Measurements from ENCODE around the gene ZDHHC4. TPM values are rescaled to one million over a fixed set of nuclear protein-coding genes. Genes with fewer than 3 reads are reported as not detected.

The ZDHHC4 gene
- 66.9 to 75.3 TPM (median 67.9 TPM) in 3 replicates for total RNA-seq

GRCh38 chr7:6577369-6578113 is at the start of gene ZDHHC4:
ZDHHC4 (plus strand) TSS chr7:6577454; CDS start chr7:6580562, 3,108 bp downstream.
- H3K27me3 Mint-ChIP-seq (ENCODE audit: low read depth) = peaks cover 3% of the 10 kb centered on the region
- TF ChIP-seq, protein P1, sequence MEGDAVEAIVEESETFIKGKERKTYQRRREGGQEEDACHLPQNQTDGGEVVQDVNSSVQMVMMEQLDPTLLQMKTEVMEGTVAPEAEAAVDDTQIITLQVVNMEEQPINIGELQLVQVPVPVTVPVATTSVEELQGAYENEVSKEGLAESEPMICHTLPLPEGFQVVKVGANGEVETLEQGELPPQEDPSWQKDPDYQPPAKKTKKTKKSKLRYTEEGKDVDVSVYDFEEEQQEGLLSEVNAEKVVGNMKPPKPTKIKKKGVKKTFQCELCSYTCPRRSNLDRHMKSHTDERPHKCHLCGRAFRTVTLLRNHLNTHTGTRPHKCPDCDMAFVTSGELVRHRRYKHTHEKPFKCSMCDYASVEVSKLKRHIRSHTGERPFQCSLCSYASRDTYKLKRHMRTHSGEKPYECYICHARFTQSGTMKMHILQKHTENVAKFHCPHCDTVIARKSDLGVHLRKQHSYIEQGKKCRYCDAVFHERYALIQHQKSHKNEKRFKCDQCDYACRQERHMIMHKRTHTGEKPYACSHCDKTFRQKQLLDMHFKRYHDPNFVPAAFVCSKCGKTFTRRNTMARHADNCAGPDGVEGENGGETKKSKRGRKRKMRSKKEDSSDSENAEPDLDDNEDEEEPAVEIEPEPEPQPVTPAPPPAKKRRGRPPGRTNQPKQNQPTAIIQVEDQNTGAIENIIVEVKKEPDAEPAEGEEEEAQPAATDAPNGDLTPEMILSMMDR (IDR thresholded peaks at IDR 0.05; ENCODE audit: unreplicated experiment) = no peak
- peak within 1 kb of the TSS; percentile 97 for H3K27ac Mint-ChIP-seq
- peaks cover 23% of the 10 kb centered on the region for H3K36me3 Mint-ChIP-seq
- H3K4me3 Mint-ChIP-seq = peak within 1 kb of the TSS; percentile 89
- H3K9me3 Mint-ChIP-seq = no peaks in the 10 kb centered on the region
- DNase-seq (ENCODE audit: low spot score in 2 of 2, unreplicated experiment in 2 of 2) = peak; percentile 74 to 86
- peaks cover 5% of the 10 kb centered on the region for H3K4me1 Mint-ChIP-seq

DNA sequence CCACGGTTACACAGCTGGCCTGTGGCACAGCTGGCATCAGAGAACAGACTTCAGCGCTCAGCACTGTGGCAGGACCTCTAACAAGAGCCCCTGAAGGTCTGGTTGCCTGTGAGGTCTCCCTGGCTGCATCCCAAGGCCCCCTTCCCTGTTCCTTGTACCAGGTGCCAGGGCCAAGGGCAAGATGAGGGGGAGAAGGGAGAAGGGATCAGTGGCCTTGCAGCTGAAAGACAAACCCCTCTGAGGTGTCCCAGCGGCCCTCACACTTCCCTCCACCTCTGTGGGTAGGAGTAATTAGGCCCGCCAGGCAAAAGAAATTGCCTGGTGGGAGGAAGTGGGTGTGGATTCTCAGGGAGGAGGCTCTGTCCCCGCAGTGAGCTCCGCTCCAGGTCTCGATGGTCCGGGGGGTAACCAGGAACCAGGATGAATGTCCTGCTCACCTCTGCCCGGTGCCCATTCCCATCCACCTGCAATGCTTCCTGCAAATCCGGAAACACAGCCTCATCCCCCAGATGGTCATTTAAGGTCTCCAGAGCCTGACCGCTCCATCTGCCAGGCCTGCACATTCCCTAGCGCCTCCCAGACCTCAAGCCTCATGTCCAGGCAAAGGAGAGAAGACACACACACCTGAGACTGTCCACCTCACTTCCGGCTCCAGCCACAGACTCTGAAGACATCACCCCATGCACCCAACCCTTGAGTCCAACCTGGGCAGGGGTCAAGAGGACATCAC is 48.7 kb upstream of the ZDHHC4 start:
- Mint-ChIP-seq H3K9me3 (no peaks in the 10 kb centered on the region), H3K4me1 (peaks cover 8% of the 10 kb centered on the region), H3K36me3 (no peaks in the 10 kb centered on the region), H3K27me3 (ENCODE audit: low read depth) (peaks cover 86% of the 10 kb centered on the region), H3K27ac (no peak overlapping the region), H3K4me3 (no peak overlapping the region)
- TF ChIP-seq, protein P1 (IDR thresholded peaks at IDR 0.05; ENCODE audit: unreplicated experiment) = no peak
- DNase-seq (ENCODE audit: low spot score in 2 of 2, unreplicated experiment in 2 of 2) = no peak

DNA sequence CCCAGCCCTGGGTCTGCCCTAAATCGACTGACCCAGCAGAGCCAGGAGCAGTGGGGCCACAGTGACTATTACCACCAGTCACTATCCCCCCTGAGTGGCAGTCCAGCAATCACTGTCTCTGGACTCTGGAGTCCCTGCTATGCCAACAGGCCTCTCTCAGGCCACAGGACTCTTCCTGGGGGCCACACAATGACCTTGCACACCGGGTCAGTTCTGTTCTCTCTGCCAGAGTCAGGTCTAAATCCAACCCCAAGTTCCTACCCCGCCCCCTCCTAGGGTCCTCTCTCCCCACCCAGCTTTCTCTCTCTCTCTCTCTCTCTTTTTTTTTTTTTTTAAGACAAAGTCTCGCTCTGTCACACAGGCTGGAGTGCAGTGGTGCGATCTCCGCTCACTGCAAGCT is 47.6 kb upstream of the ZDHHC4 start:
- no peaks in the 10 kb centered on the region for H3K9me3 Mint-ChIP-seq
- TF ChIP-seq, protein P1 (IDR thresholded peaks at IDR 0.05; ENCODE audit: unreplicated experiment) = no peak
- no peak overlapping the region for H3K4me3 Mint-ChIP-seq
- no peaks in the 10 kb centered on the region for H3K36me3 Mint-ChIP-seq
- no peak overlapping the region for H3K27ac Mint-ChIP-seq
- H3K27me3 Mint-ChIP-seq (ENCODE audit: low read depth) = peaks cover 86% of the 10 kb centered on the region
- no peak for DNase-seq (ENCODE audit: low spot score in 2 of 2, unreplicated experiment in 2 of 2)
- H3K4me1 Mint-ChIP-seq = peaks cover 8% of the 10 kb centered on the region

DNA sequence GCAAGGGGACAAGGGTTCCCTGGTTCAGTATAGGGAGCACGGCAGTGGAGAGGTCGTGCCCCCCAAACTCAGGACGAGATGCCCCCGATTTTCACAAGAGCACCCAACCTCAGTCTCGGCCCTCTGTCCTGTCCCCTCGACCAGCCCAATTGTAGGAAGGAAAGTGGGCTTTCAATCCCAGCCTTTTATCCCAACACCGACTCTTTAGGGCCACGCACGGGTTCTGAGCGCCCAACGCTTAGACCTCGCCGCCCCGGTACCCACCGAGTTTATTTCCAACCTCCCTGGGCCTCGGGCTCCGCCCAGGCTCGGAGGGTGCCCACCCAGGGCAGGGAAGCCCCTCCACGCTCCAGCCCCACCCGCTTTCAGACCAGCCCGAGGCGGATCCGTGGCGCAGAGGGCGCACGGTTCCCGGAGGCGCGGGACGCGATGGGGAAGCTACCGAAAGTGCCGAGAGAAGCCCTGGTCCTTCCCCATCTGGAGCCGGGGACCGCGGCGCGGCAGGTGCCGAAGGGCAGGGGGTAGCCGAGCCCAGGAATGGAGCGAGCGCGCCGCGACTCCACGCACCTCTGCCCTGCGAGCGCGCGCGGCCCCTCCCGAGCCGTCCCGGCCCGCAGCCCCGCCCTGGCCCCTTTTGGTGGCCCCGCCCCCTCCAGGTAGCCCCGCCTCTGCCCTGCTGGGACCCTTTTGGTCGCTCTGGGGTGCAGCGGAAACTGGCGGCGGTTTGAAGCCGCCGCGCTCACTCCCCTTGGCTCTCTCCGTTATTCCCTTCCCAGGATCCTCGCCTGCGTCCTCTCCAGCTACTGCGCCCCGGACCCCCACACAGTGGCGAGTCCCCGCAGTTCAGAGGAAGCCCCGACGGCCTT is 46.4 kb upstream of the ZDHHC4 start:
- Mint-ChIP-seq H3K9me3 (no peaks in the 10 kb centered on the region), H3K27me3 (ENCODE audit: low read depth) (peaks cover 92% of the 10 kb centered on the region), H3K4me1 (peaks cover 8% of the 10 kb centered on the region), H3K36me3 (no peaks in the 10 kb centered on the region), H3K27ac (no peak overlapping the region), H3K4me3 (peak overlapping the region; percentile 59)
- TF ChIP-seq, protein P1 (IDR thresholded peaks at IDR 0.05; ENCODE audit: unreplicated experiment) = no peak
- no peak for DNase-seq (ENCODE audit: low spot score in 2 of 2, unreplicated experiment in 2 of 2)

DNA sequence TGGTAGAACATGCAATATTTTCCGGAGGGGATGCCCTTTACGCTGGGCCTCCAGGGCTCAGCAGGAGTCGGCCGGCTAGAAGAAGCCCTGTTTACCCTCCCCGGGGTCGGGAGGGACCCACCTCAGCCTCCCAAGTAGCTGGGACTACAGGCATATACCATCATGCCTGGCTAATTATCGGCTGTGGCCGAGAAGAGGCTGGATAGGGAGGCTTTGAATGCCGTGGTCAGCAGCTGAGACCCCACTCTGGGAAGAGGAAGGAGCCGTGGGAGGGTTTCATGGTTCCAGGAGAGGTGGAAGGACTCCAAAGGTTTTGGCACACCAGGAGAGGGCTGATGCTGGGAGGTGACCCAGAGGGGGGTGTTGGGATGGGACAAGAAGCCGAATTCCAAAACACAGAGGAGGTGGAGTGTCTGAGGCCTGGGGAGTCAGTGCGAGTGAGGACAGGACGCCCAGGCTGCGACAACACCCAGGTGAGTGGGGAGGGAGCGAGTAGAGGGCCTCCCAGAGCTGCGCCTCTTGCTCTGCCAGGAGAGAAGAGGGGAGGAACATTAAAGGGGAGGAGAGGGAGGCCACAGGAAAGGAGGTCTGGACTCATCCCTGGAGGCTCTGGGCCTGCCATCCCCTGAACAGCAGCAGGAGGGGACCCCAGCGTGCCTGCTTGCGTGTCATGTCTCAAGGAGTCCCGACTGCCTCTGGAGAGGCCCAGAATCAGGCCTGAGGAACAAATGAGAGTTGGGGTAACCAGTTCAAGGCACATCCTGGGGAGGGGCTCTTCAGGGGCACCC is 45.6 kb upstream of the ZDHHC4 start:
- peaks cover 92% of the 10 kb centered on the region for H3K27me3 Mint-ChIP-seq (ENCODE audit: low read depth)
- TF ChIP-seq, protein P1 (IDR thresholded peaks at IDR 0.05; ENCODE audit: unreplicated experiment) = no peak
- DNase-seq (ENCODE audit: low spot score in 2 of 2, unreplicated experiment in 2 of 2) = no peak
- H3K9me3 Mint-ChIP-seq = no peaks in the 10 kb centered on the region
- peaks cover 8% of the 10 kb centered on the region for H3K4me1 Mint-ChIP-seq
- no peaks in the 10 kb centered on the region for H3K36me3 Mint-ChIP-seq
- peak overlapping the region; percentile 59 for H3K4me3 Mint-ChIP-seq
- no peak overlapping the region for H3K27ac Mint-ChIP-seq
